ENCODE measurements around the gene LRP1B.
A peak's percentile ranks its signal among the peaks of the same experiment; 100 is the strongest.

LRP1B gene

GRCh38 chr2:141003967-141004657, 1126.7 kb downstream of the LRP1B start:
- H3K4me3 ChIP-seq (replicated peaks; ENCODE audit: low read depth, low read length): no peak overlapping the region
- no peak for DNase-seq (ENCODE audit: extremely low read depth, low read depth)
- TF ChIP-seq, protein P1, sequence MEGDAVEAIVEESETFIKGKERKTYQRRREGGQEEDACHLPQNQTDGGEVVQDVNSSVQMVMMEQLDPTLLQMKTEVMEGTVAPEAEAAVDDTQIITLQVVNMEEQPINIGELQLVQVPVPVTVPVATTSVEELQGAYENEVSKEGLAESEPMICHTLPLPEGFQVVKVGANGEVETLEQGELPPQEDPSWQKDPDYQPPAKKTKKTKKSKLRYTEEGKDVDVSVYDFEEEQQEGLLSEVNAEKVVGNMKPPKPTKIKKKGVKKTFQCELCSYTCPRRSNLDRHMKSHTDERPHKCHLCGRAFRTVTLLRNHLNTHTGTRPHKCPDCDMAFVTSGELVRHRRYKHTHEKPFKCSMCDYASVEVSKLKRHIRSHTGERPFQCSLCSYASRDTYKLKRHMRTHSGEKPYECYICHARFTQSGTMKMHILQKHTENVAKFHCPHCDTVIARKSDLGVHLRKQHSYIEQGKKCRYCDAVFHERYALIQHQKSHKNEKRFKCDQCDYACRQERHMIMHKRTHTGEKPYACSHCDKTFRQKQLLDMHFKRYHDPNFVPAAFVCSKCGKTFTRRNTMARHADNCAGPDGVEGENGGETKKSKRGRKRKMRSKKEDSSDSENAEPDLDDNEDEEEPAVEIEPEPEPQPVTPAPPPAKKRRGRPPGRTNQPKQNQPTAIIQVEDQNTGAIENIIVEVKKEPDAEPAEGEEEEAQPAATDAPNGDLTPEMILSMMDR (IDR thresholded peaks at IDR 0.05; ENCODE audit: low read depth, low read length, missing control alignments): no peak

- no peak for DNase-seq (ENCODE audit: extremely low read depth, low read depth)
- TF ChIP-seq, protein P1 (IDR thresholded peaks at IDR 0.05; ENCODE audit: low read depth, low read length, missing control alignments): no peak
- no peak overlapping the region for H3K4me3 ChIP-seq (replicated peaks; ENCODE audit: low read depth, low read length)
Observed at GRCh38 chr2:141001750-141002149, 1129.1 kb downstream of the LRP1B start.

DNA sequence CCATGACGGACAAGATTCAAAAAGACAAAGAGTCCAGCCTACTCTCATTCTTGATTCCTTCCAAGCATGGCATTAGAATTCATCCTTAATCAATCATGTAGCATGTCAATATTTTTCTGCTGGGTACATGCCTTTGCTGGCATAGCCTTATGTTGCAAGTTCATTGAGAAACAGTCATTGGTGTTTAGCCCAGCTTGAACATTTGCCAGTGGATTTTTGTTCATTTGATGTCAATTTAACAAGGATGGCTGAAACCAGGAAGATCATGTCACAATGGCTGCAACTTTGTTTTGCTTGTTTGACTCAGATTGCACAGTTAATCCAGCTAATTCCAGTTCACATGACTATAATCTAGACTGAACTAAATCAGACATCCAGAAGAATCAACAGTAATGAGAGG, 1132.2 kb downstream of the LRP1B start:
- no peak for DNase-seq (ENCODE audit: extremely low read depth, low read depth)
- H3K4me3 ChIP-seq (replicated peaks; ENCODE audit: low read depth, low read length): no peak overlapping the region
- TF ChIP-seq, protein P1 (IDR thresholded peaks at IDR 0.05; ENCODE audit: low read depth, low read length, missing control alignments): no peak

- DNase-seq (ENCODE audit: extremely low read depth, low read depth): no peak
- TF ChIP-seq, protein P1 (IDR thresholded peaks at IDR 0.05; ENCODE audit: low read depth, low read length, missing control alignments): no peak
- H3K4me3 ChIP-seq (replicated peaks; ENCODE audit: low read depth, low read length): no peak overlapping the region
Observed at GRCh38 chr2:140998017-140998416, 1132.8 kb downstream of the LRP1B start.

DNA sequence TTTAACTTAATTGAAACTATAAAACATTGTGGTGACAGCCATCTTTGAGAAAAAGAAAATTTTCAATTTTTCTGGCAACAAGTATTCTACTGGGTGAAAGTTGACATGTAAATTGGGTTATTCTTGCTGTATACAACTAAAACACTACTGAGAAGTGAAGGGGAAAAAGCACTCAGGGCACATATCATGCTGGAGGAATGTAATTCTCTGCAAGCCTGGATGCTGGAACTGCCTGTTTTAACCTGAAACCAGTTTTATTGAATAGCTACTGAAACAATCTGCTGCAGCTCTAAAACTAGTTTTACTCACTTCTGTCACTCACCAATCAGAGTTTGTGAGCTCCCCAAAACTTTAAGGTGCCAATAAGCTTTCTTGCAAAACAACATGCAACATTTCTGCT, 1136.0 kb downstream of the LRP1B start:
- TF ChIP-seq, protein P1 (IDR thresholded peaks at IDR 0.05; ENCODE audit: low read depth, low read length, missing control alignments): no peak
- no peak for DNase-seq (ENCODE audit: extremely low read depth, low read depth)
- H3K4me3 ChIP-seq (replicated peaks; ENCODE audit: low read depth, low read length): no peak overlapping the region

GRCh38 chr2:140990416-140990815, 1140.4 kb downstream of the LRP1B start:
- peak; percentile 36 for DNase-seq (ENCODE audit: extremely low read depth, low read depth)
- TF ChIP-seq, protein P1 (IDR thresholded peaks at IDR 0.05; ENCODE audit: low read depth, low read length, missing control alignments): no peak
- H3K4me3 ChIP-seq (replicated peaks; ENCODE audit: low read depth, low read length): no peak overlapping the region

GRCh38 chr2:140988597-140988996, 1142.2 kb downstream of the LRP1B start:
- no peak overlapping the region for H3K4me3 ChIP-seq (replicated peaks; ENCODE audit: low read depth, low read length)
- DNase-seq (ENCODE audit: extremely low read depth, low read depth): no peak
- TF ChIP-seq, protein P1 (IDR thresholded peaks at IDR 0.05; ENCODE audit: low read depth, low read length, missing control alignments): no peak
